Measurements from ENCODE around the gene VAV2. TPM values are rescaled to one million over a fixed set of nuclear protein-coding genes. Genes with fewer than 3 reads are reported as not detected.

The VAV2 gene
- total RNA-seq, 1 experiment from 2014 or later: 28.0 TPM

DNA sequence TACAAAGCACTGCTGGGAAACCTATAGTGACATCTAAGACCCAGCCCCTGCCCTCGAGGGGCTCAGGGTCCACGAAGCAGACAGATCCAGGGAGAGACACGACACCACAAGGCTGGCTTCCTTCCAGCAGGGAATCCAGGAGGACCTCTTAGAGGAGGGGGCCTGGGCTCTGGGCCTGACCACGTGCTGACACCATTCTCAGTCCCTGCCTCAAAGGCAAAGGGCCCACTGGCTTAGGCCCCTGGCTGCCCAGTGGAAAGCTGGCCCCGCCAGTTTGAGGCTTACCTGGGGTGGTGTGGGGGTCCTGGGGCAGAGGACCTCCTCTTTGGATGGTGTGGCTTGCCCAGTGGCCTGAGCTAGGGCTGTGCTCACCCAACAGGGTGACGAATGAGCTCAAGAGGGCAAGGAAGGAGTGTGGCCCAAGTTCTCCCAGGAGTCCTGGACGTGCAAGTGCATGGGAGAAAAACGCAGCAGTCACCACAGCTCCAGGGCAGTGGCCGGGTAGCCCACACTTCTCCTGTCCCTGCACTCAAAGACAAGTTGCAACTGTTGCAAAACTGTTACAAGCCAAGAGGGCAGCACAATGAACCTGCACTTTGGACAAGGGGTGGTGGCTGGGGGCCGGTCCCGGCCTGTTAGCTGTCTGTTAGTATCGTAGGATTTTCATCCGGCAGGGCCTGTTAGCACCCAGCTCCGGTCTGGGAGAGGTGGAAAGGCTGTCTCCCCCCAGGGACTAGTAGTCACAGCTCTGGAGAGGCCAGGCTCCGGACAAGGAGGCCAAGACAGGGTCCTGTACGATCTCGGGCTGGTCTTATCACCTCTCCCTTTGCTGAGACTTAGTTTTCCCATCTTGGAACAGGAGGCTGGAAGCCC, 252.5 kb downstream of the VAV2 start:
- Histone ChIP-seq H3K4me1 (peaks cover 13% of the 10 kb centered on the region; the same call in 1 of the 2 replicates), H3K27me3 (no peaks in the 10 kb centered on the region), H3K36me3 (no peaks in the 10 kb centered on the region), H3K4me3 (no peak overlapping the region), H3K9me3 (replicated peaks) (no peaks in the 10 kb centered on the region), H3K27ac (no peak overlapping the region)
- no peak for DNase-seq

DNA sequence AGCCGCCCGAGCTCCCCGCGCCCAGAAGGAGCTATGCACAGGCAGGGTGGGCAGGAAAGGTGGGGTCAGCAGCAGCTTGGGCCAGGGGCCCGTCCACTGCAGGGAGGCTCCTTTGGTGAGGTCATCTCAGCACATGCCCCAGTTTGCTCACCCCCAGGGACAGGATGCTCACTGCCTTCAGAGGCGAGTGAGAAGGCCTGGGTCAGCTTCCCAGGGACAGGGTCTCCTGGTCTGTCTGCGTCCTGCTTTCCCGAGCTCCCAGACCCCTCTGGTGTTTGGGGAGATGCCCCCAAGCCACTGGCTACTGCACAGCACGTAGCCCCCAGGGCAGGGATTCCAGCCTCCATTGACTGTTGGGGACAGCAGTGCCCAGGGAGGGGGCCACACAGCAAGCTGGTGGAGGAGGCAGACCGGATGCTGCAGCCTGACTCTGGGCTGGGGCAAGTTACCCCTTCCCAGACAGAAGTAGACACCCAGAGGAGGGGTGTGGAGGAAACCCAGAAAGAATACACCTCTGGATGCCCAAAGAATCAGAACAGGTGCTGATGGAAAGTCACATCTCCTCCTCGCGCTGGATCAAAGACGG, 253.4 kb downstream of the VAV2 start:
- Histone ChIP-seq H3K36me3 (no peaks in the 10 kb centered on the region), H3K27me3 (no peaks in the 10 kb centered on the region), H3K9me3 (replicated peaks) (no peaks in the 10 kb centered on the region), H3K4me1 (peaks cover 13% of the 10 kb centered on the region; the same call in 1 of the 2 replicates), H3K27ac (peak overlapping the region; percentile 69; the same call in 1 of the 2 replicates), H3K4me3 (peak overlapping the region; percentile 51)
- DNase-seq: no peak

DNA sequence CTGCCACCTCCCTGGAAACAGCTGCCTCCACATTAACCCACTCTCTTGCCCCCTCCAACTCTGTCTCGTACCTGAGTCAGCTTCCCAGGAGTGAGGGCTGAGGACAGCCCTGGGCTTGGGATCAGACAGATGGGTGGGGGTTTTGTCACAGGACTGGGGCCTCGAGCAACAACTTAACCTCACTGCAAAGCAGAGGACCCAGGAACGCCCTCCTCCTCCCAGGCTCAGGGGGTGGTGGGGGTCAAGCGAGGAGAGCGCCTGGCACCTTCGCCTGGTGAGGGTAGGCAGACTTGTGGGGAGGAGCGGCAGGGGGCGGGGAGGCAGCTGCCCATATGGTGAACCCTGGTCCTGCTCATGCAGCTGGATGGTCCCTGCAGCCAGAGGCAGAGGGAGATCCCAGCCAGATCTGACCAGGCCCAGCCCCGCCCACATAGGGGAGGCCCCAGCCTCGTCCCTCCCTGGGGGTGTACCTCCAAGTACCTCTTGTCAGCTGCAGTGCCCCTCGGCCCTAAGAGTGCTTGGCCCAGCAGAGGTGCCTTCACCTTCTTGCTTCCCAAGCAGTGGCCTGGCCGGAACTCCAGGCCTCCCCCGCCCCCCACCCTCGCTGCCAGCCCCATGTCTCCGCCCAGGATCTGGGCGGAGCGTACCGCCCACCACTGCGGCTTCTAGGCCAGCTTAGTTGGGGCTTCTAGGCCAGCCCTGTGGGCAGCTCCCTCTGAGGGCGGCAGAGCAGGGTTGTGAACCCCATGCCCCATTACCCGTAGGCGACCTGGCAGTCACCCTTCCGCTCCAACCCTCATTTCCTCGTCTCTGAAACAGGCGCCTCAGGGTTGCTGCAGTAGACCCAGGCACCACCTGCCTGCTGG, 254.1 kb downstream of the VAV2 start, which contains the start of gene SARDH:
TSS of gene SARDH (minus strand) at position 579 of the 866 bp plus-strand sequence. CDS start 4,179 bp downstream, outside the sequence.
- H3K4me3 ChIP-seq: peak within 1 kb of the TSS; percentile 51
- DNase-seq: peak; percentile 91 to 93
- H3K27ac ChIP-seq: peak within 1 kb of the TSS; percentile 69
- H3K9me3 ChIP-seq (replicated peaks): no peaks in the 10 kb centered on the region
- no peaks in the 10 kb centered on the region for H3K36me3 ChIP-seq
- H3K4me1 ChIP-seq: peaks cover 13% of the 10 kb centered on the region; the same call in 1 of the 2 replicates
- no peaks in the 10 kb centered on the region for H3K27me3 ChIP-seq

DNA sequence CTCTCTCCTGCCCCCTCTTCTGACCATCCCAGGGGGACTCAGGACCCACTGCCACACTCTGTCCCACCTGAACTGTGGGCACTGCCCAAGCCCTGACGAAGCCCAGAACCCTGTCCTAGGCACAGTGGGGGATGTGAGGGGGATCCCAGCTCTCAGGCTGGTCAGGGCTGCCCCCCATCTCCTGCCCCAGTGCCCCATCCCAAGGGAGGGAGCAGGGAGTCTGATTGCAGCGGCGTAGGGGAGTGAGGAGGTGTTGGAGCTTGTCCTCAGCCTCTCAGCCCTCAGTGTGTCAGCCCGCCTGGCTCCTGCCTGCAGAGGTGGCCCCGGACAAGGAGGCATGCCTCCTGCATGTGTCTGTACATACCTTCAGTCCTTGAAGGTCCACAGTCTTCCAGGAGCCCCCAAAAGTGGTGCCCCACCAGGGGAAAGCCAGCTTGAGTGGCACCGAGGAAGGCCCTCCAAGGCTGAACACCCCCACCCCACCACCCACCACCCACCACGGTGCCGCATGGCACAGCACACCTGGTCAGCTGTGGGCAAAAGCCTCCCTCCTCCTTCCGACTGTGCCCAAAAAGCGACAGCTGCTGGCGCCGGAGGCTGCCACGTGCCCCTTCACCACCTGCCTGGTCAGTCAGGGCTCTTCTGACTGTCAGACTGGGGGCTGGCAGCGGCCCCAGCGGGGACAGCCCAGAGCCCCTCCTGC, 254.9 kb downstream of the VAV2 start:
- DNase-seq: peak; percentile 90
- no peaks in the 10 kb centered on the region for H3K36me3 ChIP-seq
- no peaks in the 10 kb centered on the region for H3K27me3 ChIP-seq
- H3K27ac ChIP-seq: peak overlapping the region; percentile 69
- peaks cover 13% of the 10 kb centered on the region; the same call in 1 of the 2 replicates for H3K4me1 ChIP-seq
- peak overlapping the region; percentile 51 for H3K4me3 ChIP-seq
- H3K9me3 ChIP-seq (replicated peaks): no peaks in the 10 kb centered on the region

DNA sequence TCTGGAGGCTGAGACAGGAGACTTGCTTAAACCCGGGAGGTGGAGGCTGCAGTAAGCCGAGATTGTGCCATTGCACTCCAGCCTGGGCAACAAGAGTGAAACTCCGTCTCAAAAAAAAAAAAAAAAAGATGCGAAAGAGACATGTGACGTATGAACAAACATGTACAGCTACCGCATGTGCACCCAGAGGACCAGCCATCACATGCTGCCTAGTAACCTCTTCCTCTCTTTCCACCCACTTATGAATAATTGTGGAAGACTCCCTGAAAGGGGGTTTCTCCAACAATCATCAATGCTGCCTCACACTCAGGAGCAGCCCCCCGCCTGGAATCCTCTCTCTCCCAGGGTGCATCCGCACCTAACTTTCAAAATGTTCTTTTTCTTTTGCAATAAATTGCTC, 256.2 kb downstream of the VAV2 start:
- no peaks in the 10 kb centered on the region for H3K27me3 ChIP-seq
- H3K4me1 ChIP-seq: peaks cover 17% of the 10 kb centered on the region
- no peaks in the 10 kb centered on the region for H3K36me3 ChIP-seq
- DNase-seq: peak in 1 of 2 experiments; percentile 6
- no peaks in the 10 kb centered on the region for H3K9me3 ChIP-seq (replicated peaks)
- H3K27ac ChIP-seq: no peak overlapping the region
- H3K4me3 ChIP-seq: no peak overlapping the region

DNA sequence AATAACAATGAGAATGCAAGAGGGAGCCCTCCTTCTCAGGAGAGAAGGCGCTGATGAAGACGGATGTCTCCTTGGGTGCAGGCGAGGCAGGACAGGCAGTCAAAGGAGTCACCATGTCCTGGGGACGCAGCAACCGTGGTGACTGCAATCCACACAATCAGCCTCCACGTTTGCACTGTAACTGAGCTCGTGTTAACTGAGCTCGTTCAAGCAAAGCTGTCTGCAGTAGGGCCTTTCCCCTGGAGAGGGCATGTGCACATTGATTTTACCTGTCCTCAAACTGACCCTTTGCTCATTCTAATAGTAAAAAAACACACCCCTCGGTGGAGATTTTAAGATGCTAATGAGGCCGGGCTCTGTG, 256.7 kb downstream of the VAV2 start:
- no peaks in the 10 kb centered on the region for H3K27me3 ChIP-seq
- H3K4me3 ChIP-seq: no peak overlapping the region
- H3K36me3 ChIP-seq: no peaks in the 10 kb centered on the region
- peak in 1 of 2 experiments; percentile 9 for DNase-seq
- H3K4me1 ChIP-seq: peaks cover 17% of the 10 kb centered on the region
- no peaks in the 10 kb centered on the region for H3K9me3 ChIP-seq (replicated peaks)
- H3K27ac ChIP-seq: no peak overlapping the region

DNA sequence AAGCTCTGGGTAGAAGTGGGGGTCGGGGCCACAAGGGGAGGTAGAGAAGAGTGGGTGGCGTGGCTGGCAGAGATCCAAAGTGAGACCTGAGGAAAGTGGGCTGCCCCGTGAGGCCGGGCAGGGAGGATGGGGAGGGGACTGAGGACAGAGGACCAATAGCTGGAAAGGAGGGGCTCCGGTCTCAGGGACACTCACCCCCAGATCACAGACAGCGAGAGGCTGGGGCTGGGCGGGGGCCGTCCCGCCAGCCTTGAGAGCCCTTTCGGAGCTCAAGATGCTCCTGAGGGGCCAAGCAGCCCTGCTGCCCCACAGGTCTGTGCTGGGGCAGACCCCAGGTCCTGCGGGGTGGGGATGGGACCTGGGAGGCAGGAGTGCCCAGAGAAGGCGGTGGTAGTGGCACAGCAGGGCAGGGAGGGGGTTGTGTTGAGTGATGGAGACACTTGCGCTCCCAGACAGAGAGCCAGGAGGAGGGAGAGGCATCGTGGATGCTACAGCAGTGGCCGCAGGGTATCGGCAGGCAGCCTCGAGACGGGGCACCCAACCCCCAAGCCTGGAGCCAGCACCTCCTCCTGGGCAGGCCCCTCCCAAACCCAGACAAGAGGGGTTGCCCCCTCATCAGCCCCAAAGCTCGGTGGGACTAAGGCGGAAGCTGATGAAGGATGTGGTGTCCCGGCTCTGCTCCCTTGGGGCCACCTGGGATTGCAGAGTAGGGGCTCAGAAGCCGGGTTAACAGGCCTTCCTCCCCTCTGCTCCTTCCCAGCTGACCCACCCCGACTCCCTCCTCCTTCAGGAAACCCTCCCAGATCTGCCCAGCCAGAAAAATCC, 257.3 kb downstream of the VAV2 start:
- no peaks in the 10 kb centered on the region for H3K27me3 ChIP-seq
- no peaks in the 10 kb centered on the region for H3K9me3 ChIP-seq (replicated peaks)
- peaks cover 17% of the 10 kb centered on the region for H3K4me1 ChIP-seq
- no peak overlapping the region for H3K27ac ChIP-seq
- peak in 1 of 2 experiments; percentile 11 for DNase-seq
- H3K36me3 ChIP-seq: no peaks in the 10 kb centered on the region
- H3K4me3 ChIP-seq: no peak overlapping the region

DNA sequence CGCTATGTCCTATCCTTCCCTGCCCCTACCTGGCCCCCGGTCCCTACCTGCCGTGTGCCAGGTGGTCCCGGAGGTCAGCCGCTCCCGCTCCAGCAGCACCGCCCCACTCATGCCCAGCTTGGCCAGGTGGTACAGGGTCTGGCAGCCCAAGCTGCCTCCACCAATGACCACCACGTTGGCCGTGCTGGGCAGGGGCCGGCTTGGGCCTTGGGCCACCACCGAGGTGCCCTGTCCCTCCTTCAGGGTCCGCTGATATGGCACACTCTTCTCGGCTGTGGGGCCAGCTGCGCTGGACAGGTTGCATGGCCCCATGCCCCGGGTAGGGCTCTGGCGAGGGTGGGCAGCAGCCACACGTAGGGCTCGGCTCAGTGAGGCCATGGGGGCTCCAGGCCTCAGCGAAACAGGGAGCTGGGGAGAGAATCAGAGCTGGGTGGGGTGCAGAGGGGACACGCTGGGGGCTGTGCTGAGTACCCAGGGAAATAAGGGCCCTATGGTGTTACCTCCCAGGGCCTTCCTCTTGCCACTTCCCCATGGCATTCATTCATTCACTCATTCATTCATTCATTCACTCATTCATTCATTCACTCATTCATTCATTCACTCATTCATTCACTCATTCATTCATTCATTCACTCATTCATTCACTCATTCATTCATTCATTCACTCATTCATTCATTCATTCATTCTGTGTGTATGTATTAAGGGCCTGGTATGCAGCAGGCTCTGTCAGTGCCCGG, 258.2 kb downstream of the VAV2 start:
- no peaks in the 10 kb centered on the region for H3K9me3 ChIP-seq (replicated peaks)
- no peak overlapping the region for H3K27ac ChIP-seq
- DNase-seq: peak in 1 of 2 experiments; percentile 17
- H3K4me3 ChIP-seq: no peak overlapping the region
- peaks cover 13% of the 10 kb centered on the region for H3K4me1 ChIP-seq
- H3K36me3 ChIP-seq: no peaks in the 10 kb centered on the region
- no peaks in the 10 kb centered on the region for H3K27me3 ChIP-seq

DNA sequence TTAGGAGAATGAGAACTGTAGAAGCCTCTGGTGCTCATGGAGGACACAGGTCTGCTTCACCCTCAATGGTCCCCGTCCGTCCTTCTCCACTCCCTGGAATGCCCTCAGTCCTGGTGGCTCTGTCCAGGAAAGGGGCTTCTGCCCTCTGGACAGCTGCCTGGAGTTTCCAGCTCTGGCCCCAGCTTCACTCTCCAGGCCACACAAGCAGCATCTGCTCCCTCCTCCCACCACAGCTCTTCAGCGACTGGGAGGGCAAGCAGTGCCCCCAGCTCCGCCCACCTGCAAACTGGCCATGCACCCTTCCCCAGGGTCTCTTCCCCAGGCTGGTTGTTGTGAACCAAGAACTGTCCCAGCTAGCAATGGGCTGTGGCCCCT, 258.7 kb downstream of the VAV2 start:
- DNase-seq: peak in 1 of 2 experiments; percentile 46
- no peaks in the 10 kb centered on the region for H3K36me3 ChIP-seq
- no peak overlapping the region for H3K4me3 ChIP-seq
- no peaks in the 10 kb centered on the region for H3K27me3 ChIP-seq
- H3K27ac ChIP-seq: no peak overlapping the region
- peaks cover 9% of the 10 kb centered on the region for H3K4me1 ChIP-seq
- H3K9me3 ChIP-seq (replicated peaks): no peaks in the 10 kb centered on the region

DNA sequence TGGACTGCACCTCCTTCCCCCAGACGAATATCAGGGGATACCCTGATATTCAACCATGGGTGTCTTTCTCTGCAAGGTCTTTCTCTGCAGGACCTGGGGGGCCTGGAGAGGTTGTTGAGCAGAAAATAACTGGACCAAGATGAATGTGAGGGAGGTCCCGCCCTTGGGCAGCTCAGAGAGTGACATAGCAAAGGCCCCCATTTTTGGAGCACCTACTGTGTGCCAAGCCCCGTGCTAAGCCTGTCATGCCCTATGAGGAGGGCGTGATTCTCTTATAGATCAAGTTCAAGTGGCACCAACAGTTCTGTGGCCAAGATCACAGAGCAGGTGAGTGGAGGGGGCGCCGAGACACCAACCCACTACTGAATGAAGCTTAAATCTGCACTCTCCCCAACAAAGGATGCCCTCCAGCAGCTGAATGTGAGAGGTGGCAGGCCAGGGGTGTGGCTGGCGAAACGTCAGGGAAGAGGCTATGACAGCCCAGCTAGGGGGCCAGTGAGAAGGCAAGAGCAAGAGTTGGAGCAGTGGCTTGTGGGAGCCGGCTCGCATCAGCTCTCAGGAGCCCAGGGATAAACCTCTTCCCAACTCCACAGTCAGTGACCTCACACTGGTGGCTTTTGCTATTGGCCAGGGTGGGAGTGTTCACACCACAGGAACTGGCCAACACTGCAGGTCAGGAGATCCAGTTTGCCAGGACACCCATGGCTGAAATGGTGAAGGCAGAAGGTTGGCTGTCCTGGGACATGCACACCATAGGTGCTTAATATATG, 259.3 kb downstream of the VAV2 start:
- H3K27me3 ChIP-seq: no peaks in the 10 kb centered on the region
- peak in 1 of 2 experiments; percentile 12 for DNase-seq
- no peak overlapping the region for H3K27ac ChIP-seq

DNA sequence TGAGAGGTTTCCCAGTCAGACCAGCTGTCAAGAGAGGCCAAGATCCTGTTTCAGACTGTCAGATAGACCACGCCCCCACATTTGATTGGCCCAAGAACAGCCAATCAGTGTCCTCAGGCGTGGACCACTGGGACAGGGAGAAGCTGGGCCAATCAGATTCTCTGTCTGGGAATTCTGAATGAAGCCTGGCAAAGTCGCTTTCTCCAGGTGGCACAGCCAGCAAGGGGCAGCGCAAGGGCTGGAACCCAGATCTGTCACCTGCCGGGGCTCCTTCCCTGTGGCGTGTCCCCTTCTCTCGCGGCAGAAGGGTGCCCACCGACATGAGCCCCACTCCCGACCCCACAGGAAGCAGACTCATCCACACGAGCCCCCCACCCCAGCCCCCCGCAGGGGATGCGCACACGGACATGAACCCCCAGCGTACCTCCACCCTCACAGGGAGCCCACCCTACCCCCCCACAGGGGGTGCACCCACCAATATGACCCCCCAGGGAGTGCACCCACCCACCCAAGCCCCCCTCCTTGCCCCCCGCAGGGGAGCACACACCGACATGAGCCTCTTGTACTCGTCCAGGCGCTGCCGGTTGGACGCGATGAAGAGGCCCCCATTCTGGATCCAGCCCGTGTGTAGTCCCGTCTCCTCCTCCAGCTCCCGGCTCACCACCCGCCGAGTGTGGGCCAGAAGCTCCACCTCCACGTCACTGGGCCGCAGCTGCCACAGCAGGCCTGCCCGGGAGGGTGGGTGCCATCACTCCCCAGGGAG, 260.1 kb downstream of the VAV2 start:
- peak; percentile 94 to 98 for DNase-seq

More for the DNA sequence above, 259.3 kb downstream of the VAV2 start:
- Histone ChIP-seq H3K4me3 (no peak overlapping the region), H3K9me3 (replicated peaks) (no peaks in the 10 kb centered on the region), H3K4me1 (peaks cover 9% of the 10 kb centered on the region), H3K36me3 (no peaks in the 10 kb centered on the region)

More for the DNA sequence above, 260.1 kb downstream of the VAV2 start:
- H3K9me3 ChIP-seq (replicated peaks): no peaks in the 10 kb centered on the region
- no peak overlapping the region for H3K27ac ChIP-seq
- peaks cover 6% of the 10 kb centered on the region for H3K4me1 ChIP-seq
- H3K4me3 ChIP-seq: no peak overlapping the region
- H3K36me3 ChIP-seq: no peaks in the 10 kb centered on the region
- no peaks in the 10 kb centered on the region for H3K27me3 ChIP-seq

All from SJCRH30 (cell line).